Mammary epithelial cell (primary cell): Measurements from ENCODE around the gene EEF2.

Experiments used
- CTCF ChIP-seq, 2 donors: IDR thresholded peaks in 1 of 2; conservative IDR thresholded peaks in 1 of 2; 2 replicates each; pipeline ENCODE4 v1.5.1; 2011 to 2012; ENCODE audit warnings: inconsistent platforms in 2 of 2, low read length in 2 of 2, mild to moderate bottlenecking in 2 of 2, control low read depth in 1 of 2, low read depth in 1 of 2; ENCODE audit not compliant: insufficient read depth in 1 of 2; ENCODE audit errors: extremely low read depth in 1 of 2
- EZH2 ChIP-seq: IDR thresholded peaks from 2 replicates; pipeline ENCODE4 v1.6.1; 2012; ENCODE audit warnings: low read length, inconsistent platforms, borderline replicate concordance

- TF ChIP-seq CTCF (conservative IDR thresholded peaks at IDR 0.05 in 1 of 2, IDR thresholded peaks at IDR 0.05 in 1 of 2; ENCODE audit: extremely low read depth in 1 of 2, insufficient read depth in 1 of 2, low read depth in 1 of 2, low read length in 2 of 2) (peak in 1 of 2 donors; percentile 4), EZH2 (no peak)
Observed at GRCh38 chr19:4007021-4007835, 22.0 kb upstream of the EEF2 start, which contains the start of gene PIAS4.
